ENCODE results near the gene ZNF878.

Gene ZNF878

GRCh38 chr19:12034620-12035019, 18.1 kb downstream of the ZNF878 start:
- no peak for DNase-seq

DNA sequence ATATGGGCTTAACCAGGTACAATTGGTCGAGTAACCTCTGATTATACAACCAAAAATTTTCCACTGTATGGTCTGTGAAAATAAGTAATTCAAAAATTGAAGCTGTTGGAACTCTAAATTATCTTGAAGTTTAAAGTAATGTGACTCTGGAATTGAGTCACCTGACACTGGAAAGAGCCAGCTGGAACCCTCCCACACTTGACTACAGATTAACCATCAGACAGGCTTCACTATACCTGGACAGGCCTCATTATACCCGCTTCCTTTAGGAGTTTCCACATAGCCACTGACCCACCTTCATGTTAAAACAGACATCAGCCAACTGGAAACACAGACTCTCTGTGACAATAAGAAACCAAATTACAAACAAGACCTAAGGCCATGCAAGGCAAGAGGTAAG, 18.6 kb downstream of the ZNF878 start:
- no peak for DNase-seq

DNA sequence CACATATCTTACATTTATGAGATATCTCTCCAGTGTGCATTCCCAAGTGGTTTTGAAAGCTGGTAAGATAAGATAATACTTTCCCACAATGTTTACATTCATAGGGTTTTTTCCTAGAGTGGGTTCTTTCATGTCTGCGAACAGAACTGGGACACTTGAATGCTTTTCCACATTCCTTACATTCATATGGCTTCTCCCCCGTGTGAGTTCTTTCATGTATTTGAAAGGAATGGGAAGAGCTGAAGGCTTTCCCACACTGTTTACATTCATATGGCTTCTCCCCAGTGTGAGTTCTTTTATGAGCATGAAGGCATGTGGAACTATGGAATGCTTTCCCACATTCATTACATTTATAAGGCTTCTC, 37.0 kb downstream of the ZNF878 start:
- DNase-seq: no peak

- DNase-seq: no peak
Observed at GRCh38 chr19:12015015-12015752, 37.6 kb downstream of the ZNF878 start.

- DNase-seq: no peak
Observed at GRCh38 chr19:12000152-12000981, 52.4 kb downstream of the ZNF878 start.

DNA sequence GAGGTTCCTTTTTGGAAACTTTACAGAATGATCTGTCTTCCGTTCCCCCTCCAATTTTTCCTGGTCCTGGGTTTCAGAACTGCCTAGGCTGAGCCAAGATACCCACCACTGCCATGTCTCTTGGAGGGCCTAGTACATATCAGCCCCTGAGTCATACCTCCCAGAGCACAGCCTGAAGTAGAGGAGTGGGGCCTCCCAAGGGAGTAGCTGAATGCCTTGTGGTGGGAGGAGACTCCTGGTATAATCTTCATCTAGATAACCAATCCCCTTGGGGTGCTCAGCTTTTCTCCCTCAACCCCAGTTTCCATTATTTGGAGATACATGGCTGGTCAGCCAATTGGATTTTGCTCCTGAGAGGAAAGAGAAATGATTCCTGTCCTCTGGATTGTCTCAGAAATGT, 57.6 kb downstream of the ZNF878 start:
- no peak for DNase-seq
